Choroid plexus epithelial cell (primary cell): ENCODE measurements around the gene CHIT1.

Source experiments
- DNase-seq: peaks from one replicate; pipeline ENCODE4 v3.0.0-alpha.2; 2010; ENCODE audit warnings: low read depth
- H3K4me3 ChIP-seq: 2 replicates; pipeline ENCODE4 v1.5.1; 2011; ENCODE audit warnings: low read depth, mild to moderate bottlenecking, control low read depth, low read length, moderate library complexity
- CTCF ChIP-seq: conservative IDR thresholded peaks from 2 replicates; pipeline ENCODE4 v1.5.1; 2011; ENCODE audit warnings: low read depth, mild to moderate bottlenecking, control low read depth, inconsistent platforms, low read length, moderate library complexity

CHIT1 gene

GRCh38 chr1:203188686-203189232 is 40.7 kb downstream of the CHIT1 start:
- no peak for TF ChIP-seq CTCF
- H3K4me3 ChIP-seq = no peak overlapping the region
- DNase-seq = no peak

GRCh38 chr1:203187689-203188264 is 41.7 kb downstream of the CHIT1 start:
- DNase-seq = no peak
- H3K4me3 ChIP-seq = no peak overlapping the region
- no peak for TF ChIP-seq CTCF

GRCh38 chr1:203187304-203187685 is 42.2 kb downstream of the CHIT1 start:
- no peak for DNase-seq
- H3K4me3 ChIP-seq = no peak overlapping the region
- no peak for TF ChIP-seq CTCF

- no peak for DNase-seq
- no peak for TF ChIP-seq CTCF
- no peak within 1 kb of the TSS for H3K4me3 ChIP-seq
These were observed 42.8 kb downstream of the CHIT1 start, which contains the start of gene CHI3L1 for GRCh38 chr1:203186446-203187303. Gene CHI3L1 (minus strand): TSS chr1:203186704. CDS start chr1:203186623, 81 bp downstream.

- no peak overlapping the region for H3K4me3 ChIP-seq
- no peak for TF ChIP-seq CTCF
- DNase-seq = no peak
These were observed 43.4 kb downstream of the CHIT1 start for GRCh38 chr1:203186091-203186445.

- no peak for TF ChIP-seq CTCF
- no peak overlapping the region for H3K4me3 ChIP-seq
- no peak for DNase-seq
These were observed 43.9 kb downstream of the CHIT1 start for GRCh38 chr1:203185585-203185984.
